HG02970 (cell line): Measurements from ENCODE around the gene FAM222A.
"Not testable (repeated sequence)": the region's sequence is repeated elsewhere in the genome, so short reads cannot be mapped to it uniquely, and the experiment has no call there.

Experiments
- ATAC-seq: cut with Tn5 transposase; IDR thresholded peaks from one replicate; pipeline ENCODE4 v1.9.1; 2021; ENCODE audit warnings: mild to moderate bottlenecking, moderate library complexity, moderate number of reproducible peaks; ENCODE audit not compliant: unreplicated experiment, low FRiP score

FAM222A gene

DNA sequence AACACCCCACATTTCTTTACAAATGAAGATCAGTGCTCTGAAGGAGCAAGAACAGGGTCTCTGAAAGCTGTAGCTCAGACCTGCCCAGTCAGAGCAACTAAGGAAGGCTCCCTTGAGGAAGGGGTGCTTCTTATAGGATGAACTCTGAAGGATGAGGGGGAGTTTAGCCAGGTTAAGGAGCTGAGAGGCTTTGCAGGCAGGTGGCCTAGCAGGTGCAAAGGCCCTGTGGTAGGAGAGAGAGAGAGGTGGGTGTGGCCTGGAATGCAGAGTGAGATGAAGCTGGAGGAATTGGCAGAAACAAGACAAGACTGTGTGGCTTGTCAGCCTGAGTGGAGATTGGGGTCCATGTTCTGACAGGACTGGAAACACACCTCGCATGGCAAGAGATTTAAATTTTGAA is 20.5 kb upstream of the FAM222A start:
- ATAC-seq: no peak

DNA sequence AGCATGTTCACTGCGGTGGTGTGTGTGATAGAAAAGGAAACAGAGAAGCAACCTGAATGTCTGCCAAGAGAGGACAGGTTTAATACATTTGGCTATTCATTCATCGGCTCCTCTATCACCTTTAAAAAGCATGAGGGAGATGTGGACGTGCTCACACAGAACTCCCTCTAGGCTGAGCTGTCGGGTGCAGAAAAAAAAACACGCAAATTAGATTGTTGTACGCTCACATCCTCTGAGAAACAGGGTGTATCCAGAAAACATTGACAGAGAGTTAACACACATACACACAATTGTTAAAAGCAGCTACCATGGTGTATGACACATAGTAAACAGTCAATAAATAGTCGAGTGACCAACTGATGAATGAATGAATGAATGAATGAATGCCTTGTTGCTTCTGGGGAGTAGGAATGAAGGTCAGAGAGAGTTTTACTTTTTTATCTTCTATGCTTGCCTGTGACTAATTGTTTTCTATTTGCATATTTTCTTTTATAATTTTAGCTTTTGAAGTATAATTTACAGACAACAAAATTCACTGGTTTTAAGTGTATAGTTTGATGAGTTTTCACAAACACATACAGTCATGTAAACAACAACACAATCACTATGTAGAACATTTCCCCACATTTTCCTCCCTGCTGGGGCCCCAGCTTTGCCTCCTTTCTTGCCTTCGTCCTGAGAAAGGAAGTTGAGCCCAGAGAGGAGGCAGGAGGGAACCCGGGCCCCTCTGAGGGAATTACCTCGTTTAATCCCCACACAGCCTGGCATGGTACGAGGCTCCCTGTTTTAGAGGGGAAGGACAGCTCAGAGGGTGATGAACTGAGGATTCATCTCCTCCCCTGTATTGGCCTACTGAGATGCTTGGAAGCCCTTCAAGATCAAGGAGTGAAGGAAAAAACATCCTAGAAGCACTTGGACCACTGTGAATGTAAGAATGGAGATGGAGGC is 19.7 kb upstream of the FAM222A start:
- no peak for ATAC-seq

DNA sequence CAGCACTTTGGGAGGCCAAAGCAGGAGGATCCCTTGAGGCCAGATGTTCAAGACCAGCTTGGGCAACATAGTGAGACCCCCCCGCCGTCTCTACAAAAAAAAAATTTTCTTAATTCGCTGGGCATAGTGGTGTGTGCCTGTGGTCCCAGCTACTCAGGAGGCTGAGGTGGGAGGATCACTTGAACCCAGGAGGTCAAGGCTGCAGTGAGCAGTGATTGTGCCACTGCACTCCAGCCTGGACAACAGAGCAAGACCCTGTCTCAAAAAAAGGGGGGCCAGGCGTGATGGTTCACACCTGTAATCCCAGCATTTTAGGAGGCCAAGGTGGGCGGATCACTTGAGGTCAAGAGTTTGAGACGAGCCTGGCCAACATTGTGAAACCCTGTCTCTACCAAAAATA is 19.0 kb upstream of the FAM222A start:
- ATAC-seq: not testable (repeated sequence)

DNA sequence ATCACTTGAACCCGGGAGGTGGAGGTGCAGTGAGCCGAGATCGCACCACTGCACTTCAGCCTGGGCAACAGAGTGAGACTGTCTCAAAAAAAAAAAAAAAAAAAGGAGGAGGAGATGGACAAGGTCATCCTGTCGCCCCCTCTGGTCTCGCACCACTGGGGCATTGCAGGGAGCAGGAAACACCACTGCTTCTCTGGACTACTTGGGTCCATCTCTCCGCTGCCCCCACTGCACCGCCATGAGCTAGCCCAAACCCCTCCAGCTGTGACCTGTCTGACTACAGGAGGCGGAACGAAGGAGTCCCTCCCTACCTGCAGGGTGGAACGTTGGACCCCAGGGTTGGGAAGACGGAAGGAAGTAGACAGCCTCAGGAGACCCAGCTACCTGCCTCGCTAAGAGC is 18.2 kb upstream of the FAM222A start:
- ATAC-seq: no peak

DNA sequence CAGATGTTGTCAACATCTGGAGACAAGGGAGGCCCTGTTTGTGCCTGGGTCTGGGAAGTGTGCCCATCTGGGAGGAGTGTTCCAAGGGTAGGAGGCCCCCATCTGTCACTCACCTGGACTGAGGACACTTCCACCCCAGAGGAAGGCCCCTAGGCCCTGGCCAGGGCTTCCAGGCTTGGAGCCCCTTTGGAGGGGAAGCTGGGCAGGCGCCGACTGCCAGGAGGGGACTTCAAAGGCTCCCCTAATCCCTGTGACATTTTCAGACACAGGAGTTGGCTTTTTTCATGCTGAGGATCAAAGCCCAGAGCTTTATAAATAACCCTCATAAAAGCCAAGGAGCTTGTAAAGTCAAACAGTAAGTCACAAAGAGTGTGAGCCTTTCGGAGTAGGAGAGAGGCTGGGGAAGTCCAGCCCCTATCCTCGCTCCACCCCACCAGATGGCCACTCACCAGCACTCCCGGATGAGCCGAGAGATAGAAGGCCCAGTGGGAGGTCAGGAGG is 17.6 kb upstream of the FAM222A start:
- ATAC-seq: no peak

DNA sequence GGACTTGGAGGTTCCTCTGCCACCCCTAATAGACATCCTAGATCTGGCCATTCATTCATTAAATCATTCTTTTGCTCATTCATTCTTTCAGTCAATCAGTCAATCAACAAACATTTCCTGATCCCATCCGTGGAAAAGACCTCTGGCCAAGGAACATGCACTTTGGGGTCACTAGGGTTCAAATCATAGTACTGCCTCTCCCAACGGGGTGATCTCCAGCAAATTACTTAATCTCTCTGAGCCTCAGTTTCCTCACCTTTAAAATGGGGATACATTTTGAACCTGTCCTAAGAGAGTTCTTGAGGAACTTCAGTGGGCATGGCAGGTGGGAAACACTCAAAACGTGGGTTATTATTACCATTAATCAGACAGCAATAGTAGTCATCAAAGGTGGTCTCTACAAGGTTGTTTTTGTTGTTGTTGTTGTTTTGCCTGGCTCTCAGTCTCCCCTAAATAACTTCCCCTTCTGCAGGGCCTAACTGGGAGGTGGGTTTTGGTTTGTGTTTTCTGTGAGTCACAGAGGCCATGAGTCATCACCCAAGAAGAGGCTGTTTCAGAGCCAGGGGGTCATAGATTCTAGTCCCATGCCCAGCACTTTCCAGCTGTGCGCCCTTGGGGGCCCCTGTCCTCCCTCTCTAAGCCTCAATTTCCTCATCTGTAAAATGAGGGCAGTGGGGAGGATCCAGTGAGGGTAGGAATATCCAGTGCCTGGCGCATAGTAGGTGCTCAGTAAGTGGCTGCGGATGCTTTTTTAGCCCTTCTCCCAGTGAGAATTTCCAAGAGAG is 16.9 kb upstream of the FAM222A start:
- ATAC-seq: no peak

DNA sequence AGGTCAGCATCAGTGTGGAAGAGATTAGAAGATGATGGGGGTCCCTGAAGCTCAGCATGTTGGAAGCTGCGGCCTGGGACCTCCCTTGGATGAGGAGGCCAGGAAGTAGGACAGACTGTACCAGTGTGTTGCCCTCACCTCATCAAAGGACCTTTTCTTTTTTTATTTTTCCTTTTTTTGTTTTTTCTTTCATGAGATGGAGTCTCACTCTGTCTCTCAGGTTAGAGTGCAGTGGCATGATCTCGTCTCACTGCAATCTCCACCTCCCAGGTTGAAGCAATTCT is 16.4 kb upstream of the FAM222A start:
- no peak for ATAC-seq

DNA sequence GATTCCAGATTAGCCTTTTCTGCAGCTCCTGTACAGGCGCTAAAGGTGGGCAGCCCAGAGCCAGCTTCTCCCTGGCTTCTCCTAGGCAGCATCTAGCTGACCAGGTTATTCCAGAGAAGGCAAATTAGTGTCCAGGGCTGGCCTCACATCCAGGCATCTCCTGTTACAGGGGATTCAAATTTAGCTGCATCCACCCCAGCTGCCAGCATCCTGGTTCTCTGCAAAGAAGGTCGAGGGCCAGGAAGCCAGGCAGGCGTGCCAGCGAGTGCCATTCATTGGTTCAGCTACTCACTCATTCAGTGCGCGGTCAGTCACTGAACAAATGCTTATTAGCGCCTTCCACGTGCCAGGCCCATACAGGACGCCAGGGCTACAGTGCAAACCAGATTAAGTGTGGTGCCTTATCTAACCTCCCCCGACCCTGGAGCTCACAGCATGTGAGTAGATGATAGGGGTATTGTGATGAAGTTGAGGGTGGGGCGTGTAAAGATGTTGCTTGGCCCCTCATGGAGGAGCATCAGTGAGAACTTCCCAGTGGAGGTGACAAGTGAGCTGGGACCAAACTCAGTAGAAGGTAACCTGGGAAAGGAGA is 15.7 kb upstream of the FAM222A start:
- no peak for ATAC-seq

DNA sequence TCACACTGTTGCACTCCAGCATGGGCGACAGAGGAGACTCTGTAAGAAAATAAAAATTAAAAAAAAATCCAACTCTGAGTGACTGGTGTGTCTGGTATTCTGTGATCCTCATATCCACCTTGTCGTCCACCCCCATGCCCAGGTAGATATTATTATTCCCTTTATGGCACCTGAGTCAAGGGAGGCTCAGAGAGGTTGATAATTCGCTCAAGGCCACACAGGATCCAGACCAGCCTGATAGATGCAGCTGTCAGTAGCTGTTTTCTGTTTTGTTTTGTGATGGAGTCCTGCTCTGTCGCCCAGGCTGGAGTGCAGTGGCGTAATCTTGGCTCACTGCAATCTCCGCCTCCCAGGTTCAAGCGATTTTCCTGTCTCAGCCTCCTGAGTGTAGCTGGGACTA is 14.8 kb upstream of the FAM222A start:
- ATAC-seq: no peak

DNA sequence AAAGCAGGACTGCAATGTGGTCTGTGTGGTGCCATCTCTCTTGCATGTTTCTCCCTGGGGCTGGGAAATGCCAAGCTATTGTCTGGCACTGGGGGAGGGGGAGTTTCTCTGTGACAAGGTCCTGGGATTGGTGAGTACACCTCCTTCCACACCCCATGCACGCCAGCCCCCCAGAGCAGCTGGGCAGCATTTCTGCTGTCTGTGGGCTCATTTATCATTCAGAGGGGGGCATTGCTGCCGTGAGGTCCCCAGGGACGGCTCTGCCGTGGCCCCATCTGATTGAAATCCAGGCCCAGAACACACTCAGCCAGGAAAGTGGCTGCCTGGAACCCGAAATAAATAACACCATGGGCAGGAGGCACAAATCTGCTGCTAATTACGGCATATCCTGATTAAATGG is 12.6 kb upstream of the FAM222A start:
- no peak for ATAC-seq

DNA sequence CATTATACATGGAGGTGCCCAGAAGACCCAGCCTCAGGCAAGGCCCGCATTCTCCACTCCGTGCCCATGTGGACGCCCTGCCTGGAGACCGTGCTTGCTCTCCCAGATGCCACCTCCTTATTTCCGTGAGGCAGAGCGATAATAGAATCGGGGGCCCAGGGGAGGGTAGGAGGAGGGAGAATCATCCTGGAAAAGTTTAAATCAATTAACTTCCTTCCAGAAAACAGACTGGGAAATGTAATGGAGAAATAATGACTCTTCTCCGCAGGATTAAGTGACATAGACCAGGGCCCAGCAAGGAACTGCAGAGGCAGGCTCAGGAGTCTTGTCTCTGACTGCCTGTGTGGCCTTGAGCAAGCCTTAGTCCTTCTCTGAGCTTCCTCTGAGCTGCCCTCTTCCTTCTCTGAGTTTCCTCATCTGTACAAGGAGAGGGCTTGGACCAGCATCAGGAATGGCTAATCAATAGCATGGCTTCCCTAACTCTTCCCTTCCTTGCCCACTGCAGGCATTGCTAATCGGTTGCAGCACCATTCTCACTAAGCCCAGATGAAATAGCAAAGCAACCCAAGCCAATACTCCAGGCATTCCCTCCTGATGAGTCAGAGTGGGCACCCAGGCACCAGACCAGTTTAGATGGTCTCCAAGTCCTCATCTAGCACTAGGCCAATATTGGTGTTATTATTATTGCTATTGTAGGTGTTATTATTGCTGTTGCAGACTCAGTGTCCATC is 11.3 kb upstream of the FAM222A start:
- no peak for ATAC-seq

DNA sequence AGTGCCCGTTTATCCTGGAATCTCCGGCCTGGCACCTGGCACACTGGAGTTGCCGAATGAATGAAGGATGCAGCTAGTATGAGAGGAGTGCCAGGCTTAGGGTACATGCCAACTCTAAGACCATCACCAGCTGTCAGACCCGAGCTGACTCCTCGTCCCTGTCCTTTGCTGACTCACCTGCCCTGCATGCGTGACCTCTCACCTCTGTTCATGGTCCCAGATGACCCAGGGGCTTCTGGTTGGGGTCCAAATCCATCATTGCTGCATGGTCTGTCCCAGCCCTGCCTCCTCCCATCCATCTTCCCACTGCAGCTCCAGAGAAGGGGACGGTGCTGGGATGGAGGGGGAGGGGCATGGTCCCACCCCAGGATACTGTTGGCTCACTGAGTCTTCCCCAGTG is 9.9 kb upstream of the FAM222A start:
- no peak for ATAC-seq

DNA sequence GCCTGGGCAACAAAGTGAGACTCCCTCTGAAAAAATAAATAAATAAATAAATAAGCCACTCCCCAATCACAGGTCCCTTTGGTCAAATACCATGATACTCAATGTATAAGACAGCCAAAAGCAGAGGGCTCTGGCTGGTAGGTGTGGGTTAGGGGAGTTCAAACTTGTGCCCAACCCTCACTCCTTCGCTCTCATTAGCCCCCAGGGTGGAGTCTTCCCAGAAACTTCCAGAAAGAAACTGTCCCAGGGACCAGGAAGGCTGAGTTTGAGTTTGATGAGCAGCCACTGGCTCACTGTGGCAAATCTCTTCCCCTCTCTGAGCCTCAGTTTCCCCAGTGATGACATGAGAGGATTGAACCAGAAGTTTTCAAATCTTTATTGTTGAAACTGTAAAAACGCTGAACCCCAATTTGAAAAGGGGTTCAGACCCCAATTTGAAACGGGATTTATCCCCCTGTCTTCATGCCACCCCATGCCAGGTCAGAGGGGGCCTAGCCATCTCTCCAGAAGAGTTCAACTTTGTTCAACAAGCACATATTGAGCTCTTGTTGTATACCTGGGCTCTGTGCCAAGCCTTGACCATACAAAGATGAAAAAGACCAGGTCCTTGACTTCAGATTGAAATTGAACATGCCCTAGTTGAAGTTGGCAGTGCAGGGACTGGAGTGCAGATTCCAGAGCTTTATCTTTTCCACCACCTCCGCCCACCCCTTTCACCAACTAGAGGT is 9.1 kb upstream of the FAM222A start:
- ATAC-seq: no peak

DNA sequence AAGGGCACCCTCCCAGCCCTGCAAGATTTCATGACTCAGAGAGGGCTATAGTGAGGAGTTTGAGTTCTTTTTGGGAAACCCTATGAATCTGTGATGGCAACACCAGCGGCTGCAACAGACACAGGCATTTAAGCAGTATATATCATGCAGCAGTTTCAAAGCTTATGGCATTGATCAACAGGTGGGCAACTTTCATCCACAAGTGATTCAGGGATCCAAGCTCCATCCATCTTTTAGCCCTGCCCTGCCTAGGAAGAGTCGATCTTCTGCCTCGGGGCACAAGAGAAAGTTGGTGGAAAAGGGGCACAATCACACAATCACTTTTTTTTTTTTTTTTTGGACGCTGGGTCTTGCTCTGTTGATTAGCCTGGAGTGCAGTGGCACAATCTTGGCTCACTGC is 8.3 kb upstream of the FAM222A start:
- ATAC-seq: no peak

DNA sequence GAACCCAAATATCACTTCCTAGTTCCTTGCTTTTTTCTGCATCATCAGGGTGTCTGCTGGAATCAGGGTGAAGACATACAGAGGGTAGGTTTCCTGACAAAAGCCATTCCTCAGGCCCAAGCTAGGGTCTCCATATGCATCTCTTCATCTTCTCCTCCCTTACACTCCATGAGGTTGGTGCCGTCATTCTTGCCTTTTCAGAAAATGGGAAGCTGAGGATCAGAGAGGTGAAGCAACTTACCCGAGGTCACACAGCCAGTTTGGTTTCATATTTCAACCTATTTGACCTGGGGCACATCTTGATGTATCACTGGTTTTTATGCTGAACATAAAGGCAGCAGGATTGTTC is 7.3 kb upstream of the FAM222A start:
- no peak for ATAC-seq

DNA sequence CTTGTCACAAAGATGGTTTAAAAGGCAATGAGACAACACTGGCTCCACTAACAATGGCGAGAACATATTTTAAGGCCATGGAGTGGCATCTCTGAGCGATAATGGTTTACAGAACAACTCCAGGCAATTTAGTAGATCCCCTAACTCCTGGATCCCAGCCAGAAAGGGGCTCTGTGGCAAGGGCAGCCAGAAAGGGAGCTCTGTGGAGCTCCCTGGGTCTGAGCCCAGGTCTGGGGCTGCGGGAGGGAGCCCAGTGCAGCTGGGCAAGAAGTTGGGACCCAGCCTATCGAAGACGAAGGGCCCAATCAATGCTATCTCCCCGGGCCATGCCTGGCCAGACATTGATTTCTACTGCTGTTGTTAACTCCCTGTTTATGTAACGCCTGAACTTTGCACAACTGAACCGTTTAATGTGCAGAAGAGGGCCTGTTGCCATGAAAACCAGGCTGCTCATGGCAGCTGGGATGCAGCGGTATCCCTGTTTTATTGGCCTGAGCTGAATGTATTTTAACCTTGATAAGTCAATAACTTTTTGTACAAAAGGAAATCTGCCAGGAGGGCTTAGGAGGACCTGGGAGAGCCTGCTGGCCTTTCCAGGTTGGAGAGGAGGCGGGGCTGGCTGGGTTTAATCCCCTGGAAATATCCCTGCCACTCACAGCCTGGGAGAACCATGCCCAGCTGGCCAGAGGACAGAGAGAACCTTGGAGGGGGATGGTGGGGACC is 6.7 kb upstream of the FAM222A start:
- ATAC-seq: no peak

DNA sequence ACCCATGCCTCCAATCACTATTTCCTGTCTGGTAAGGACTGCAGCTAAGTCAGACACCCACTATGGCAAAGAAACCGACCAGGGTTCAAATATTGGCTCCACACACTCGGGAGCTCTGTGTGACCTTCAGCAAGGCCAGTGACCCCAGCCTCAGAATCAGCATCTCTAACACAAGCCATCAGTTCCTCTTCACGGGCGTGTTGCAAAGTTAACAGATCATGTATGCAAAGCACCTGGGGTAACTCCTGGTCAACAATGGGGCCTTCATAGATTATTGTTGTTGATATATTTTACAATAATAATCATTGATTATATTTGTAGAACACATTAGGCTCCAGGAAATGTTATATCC is 6.2 kb upstream of the FAM222A start:
- no peak for ATAC-seq

DNA sequence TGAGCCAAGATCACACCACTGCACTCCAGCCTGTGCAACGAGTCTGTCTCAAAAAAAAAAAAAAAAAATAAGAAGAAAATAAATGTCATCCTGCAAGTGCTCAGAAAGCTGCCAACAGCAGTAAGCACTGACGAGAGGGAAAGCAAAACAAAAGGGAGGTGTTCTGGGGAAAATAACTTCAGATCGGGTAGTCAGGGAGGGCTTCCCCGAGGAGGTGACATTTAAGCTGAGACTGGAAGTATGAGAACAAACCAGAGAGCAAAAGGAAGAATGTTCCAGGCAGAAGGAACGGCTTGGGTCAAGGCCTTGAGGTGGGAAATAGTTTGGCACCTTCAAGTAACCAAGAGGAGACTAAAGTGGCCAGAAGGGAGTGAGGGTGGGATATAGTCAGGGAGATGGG is 4.7 kb upstream of the FAM222A start:
- no peak for ATAC-seq

DNA sequence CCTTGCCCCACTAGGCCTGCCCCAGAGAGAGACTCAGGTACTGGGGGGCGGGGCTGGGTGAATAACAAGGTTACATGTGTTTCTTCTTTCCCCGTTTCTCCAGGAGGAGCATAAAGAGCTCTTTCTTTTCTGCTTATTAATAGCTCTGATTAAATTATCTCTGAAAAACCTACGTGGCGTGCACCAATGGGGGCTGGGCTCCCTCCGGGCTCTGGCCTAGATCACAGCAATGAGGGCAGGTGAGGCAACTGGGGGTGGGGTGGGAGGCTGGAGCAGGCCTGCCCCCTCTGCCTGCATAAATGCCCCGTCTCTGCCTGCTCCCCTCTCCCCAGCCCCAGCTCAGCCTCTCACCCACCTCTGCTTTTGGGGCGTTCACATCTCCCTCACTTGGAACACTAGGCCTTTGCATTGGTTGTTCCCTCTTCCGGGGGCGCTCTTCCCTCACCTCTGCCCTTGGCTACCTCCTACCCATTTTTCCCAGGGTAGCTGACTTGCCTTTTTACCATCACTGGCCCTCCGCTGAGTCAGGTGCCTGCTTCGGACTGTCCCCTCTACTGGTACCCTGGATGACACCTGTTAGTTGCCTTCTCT is 4.1 kb upstream of the FAM222A start:
- no peak for ATAC-seq
